LNCAP (cell line): Measurements from ENCODE around the gene MEGF6.

Experiments
- CTCF ChIP-seq: fragments of 450-650 bp; IDR thresholded peaks from 2 replicates; pipeline ENCODE4 v1.5.1; 2017; ENCODE audit warnings: mild to moderate bottlenecking

MEGF6 gene

GRCh38 chr1:3623441-3624199 lies 12.3 kb upstream of the MEGF6 start:
- TF ChIP-seq CTCF: no peak

DNA sequence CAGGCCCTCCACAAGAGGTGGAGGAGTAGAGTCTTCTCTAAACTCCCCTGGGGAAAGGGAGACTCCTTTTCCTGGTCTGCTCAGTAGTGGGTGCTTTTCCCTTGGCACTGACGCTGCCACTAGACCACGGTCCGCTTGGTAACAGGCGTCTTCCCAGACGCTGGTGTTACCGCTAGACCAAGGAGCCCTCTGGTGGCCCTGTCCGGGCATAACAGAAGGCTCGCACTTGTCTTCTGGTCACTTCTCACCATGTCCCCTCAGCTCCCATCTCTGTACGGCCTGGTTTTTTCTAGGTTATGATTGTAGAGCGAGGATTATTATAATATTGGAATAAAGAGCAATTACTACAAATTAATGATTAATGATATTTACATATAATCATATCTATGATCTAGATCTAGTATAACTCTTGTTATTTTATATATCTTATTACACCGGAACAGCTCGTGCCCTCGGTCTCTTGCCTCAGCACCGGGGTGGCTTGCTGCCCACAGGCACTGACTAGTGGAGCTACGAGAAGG lies 9.9 kb upstream of the MEGF6 start:
- TF ChIP-seq CTCF: peak; percentile 56

GRCh38 chr1:3620708-3621107 lies 9.4 kb upstream of the MEGF6 start:
- no peak for TF ChIP-seq CTCF

DNA sequence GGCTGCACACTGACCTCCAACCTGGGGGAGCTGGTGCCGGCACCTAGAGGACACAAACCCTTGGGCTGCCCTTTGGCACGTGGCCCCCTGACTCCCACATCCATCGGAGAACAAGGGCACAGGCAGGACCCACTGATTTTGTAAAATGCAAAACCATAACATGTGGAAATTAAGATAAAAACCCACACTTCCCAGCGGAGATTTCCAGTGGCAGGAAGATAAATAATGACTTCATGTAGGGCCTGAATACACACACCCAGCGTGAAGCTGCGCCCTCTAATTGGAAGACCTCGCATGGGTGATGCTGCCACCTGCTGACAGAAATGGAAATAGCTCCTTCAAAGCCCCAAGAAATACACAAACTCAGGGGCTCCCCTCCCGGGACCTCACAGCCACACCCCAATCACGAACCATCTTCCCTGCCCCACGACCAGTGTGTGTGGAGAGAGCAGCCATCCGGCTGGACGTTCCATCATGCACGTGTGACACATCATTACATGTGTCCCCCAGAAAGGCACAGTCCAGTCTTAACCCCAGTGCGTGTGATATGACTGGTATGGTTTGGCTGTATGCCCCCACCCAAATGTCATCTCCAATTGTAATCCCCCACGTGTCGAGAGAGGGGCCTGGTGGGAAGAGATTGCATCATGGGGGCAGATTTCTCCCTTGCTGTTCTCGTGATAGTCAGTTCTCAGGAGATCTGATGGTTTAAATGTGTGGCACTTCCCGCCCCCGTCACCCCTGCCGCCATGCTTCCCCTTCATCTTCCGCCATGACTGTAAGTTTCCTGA lies 7.8 kb upstream of the MEGF6 start:
- peak; percentile 90 for TF ChIP-seq CTCF

- no peak for TF ChIP-seq CTCF
These were observed 7.2 kb upstream of the MEGF6 start for GRCh38 chr1:3618531-3618880.

DNA sequence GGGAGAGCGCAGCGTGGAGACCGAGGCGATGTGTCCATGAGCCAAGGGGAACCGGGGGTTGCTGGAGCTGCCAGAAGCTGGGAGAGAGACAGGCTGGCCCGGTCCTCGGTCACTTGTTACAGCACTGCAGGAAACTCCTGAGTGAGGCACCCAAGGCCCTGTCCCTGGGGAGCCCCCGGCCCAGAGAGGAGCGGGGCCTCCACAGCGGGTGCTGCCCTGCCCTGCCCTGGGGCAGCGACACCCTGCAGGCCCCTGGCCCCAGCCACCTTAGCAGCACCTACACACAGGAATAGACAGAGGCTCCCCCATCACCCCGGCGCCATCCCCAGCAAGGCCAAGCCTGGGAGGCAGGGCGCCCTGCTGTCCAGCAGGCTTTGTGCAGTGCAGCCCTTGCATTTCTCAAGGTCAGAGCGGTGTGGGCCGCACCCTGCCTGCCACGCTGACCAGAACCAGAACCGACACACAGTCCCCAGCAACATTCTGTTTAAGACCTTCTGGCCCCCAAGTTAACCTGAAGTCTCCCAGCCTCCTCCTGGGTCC lies 6.6 kb upstream of the MEGF6 start:
- TF ChIP-seq CTCF: no peak

- TF ChIP-seq CTCF: no peak
These were observed 5.6 kb upstream of the MEGF6 start for GRCh38 chr1:3616861-3617260.
